GM21576 (cell line): ENCODE measurements around the gene SHOX.
"Not testable (repeated sequence)": the region's sequence is repeated elsewhere in the genome, so short reads cannot be mapped to it uniquely, and the experiment has no call there.

ENCODE experiments used
- ATAC-seq: cut with Tn5 transposase; IDR thresholded peaks from one replicate; pipeline ENCODE4 v1.9.1; 2021; ENCODE audit warnings: mild to moderate bottlenecking, moderate library complexity; ENCODE audit not compliant: unreplicated experiment

Gene SHOX

GRCh38 chrX:621705-622503 lies 8.7 kb upstream of the SHOX start:
- no peak for ATAC-seq

- not testable (repeated sequence) for ATAC-seq
Measured at GRCh38 chrX:622802-623201, 7.8 kb upstream of the SHOX start.

GRCh38 chrX:623268-623598 lies 7.4 kb upstream of the SHOX start:
- ATAC-seq: no peak

- ATAC-seq: no peak
Measured at GRCh38 chrX:623599-624315, 6.8 kb upstream of the SHOX start.

GRCh38 chrX:625137-625691 lies 5.4 kb upstream of the SHOX start:
- ATAC-seq: no peak

GRCh38 chrX:626047-626446 lies 4.5 kb upstream of the SHOX start:
- ATAC-seq: not testable (repeated sequence)

GRCh38 chrX:626745-627509 lies 3.7 kb upstream of the SHOX start:
- ATAC-seq: no peak

- ATAC-seq: no peak
Measured at GRCh38 chrX:627510-627981, 3.0 kb upstream of the SHOX start.

GRCh38 chrX:627995-628394 lies 2.6 kb upstream of the SHOX start:
- ATAC-seq: no peak

- no peak for ATAC-seq
Measured at GRCh38 chrX:629230-630006, 1.2 kb upstream of the SHOX start.

- ATAC-seq: no peak
Measured at GRCh38 chrX:630007-630611, 482 bp upstream of the SHOX start.

GRCh38 chrX:631802-632365 lies 1.3 kb downstream of the SHOX start:
- ATAC-seq: no peak

GRCh38 chrX:632366-633042 lies 1.9 kb downstream of the SHOX start:
- ATAC-seq: no peak

- no peak for ATAC-seq
Measured at GRCh38 chrX:633043-633984, 2.7 kb downstream of the SHOX start.

GRCh38 chrX:633985-634958 lies 3.7 kb downstream of the SHOX start:
- no peak for ATAC-seq

- no peak for ATAC-seq
Measured at GRCh38 chrX:635428-636090, 5.0 kb downstream of the SHOX start.
